H1 (cell line): ENCODE measurements around the gene SPEF2. TPM values are rescaled to one million over a fixed set of nuclear protein-coding genes. Genes with fewer than 3 reads are reported as not detected.

ENCODE experiments used
- ASH2L ChIP-seq: fragments of 200-600, 300-600 bp; sonication (generic); IDR thresholded peaks from one replicate; pipeline ENCODE4 v1.7.1; 2017; ENCODE audit warnings: low read length
- CBX5 ChIP-seq: fragments of 300-800, 300-1000 bp; sonication (generic); IDR thresholded peaks from 2 replicates; pipeline ENCODE4 v1.7.1; 2016; ENCODE audit warnings: antibody characterized with exemption, low read length, low read depth
- CEBPB ChIP-seq: IDR thresholded peaks from 2 replicates; pipeline ENCODE4 v1.6.1; 2012; ENCODE audit warnings: low read depth, low read length
- GTF2F1 ChIP-seq: IDR thresholded peaks from 2 replicates; pipeline ENCODE4 v1.6.1; 2012; ENCODE audit warnings: low read depth, low read length, improper control_type of control experiment, borderline replicate concordance
- HDAC2 ChIP-seq, 2 experiments: fragments of 300-600 bp in 1 of 2; sonication (generic) in 1 of 2; IDR thresholded peaks; 2 replicates each; pipeline ENCODE4 v1.6.1; 2011 to 2012; ENCODE audit warnings: low read depth in 2 of 2, low read length in 2 of 2, mild to moderate bottlenecking in 2 of 2, moderate library complexity in 2 of 2, borderline replicate concordance in 1 of 2, inconsistent platforms in 1 of 2
- JUN ChIP-seq: IDR thresholded peaks from 2 replicates; pipeline ENCODE4 v1.6.1; 2011; ENCODE audit warnings: low read depth, mild to moderate bottlenecking, improper control_type of control experiment, low read length
- MAFK ChIP-seq: IDR thresholded peaks from 2 replicates; pipeline ENCODE4 v1.6.1; 2012; ENCODE audit warnings: low read depth, mild to moderate bottlenecking, improper control_type of control experiment, low read length
- POU5F1 ChIP-seq: IDR thresholded peaks from 2 replicates; pipeline ENCODE4 v1.6.1; 2011; ENCODE audit warnings: low read depth, mild to moderate bottlenecking, low read length, moderate library complexity
- SP2 ChIP-seq: IDR thresholded peaks from 2 replicates; pipeline ENCODE4 v1.6.1; 2012; ENCODE audit warnings: mild to moderate bottlenecking, low read length, inconsistent platforms
- TEAD4 ChIP-seq: IDR thresholded peaks from 2 replicates; pipeline ENCODE4 v1.6.1; 2012; ENCODE audit warnings: low read depth, low read length, inconsistent platforms, mixed read lengths
- polyA plus RNA-seq, 7 experiments: library from polyadenylated mRNA; depleted of rRNA in 3 of 7; stranded (reverse) in 5 of 7; unstranded in 2 of 7; fragments of >200 nt in 5 of 7; fragments of 200-250 nt in 2 of 7; gene quantifications; 1 replicate in 5 of 7; 2 replicates in 1 of 7; 4 replicates in 1 of 7; pipeline versions ENCODE4 v1.2.1 to v1.2.3, GENCODE V29; 2011 to 2013; ENCODE audit warnings: missing spikeins in 2 of 7, mixed read lengths in 2 of 7
- total RNA-seq: library from RNA; stranded (reverse); fragmentation: NEBNext Ultra II Directional; extraction: Animal tissue kit (Norgen Biotek cat#: 25700); gene quantifications from 2 replicates; pipeline ENCODE4 v1.2.1, GENCODE V29; 2021
- TF ChIP-seq, protein P1 (sequence below): fragments of 300-600 bp; sonication (generic); IDR thresholded peaks from 2 replicates; pipeline ENCODE4 v1.7.1; 2012; ENCODE audit warnings: low read length, moderate library complexity, mild to moderate bottlenecking, inconsistent platforms; ENCODE audit not compliant: insufficient replicate concordance

SPEF2 gene
- total and polyA plus RNA-seq, 2 of the 8 experiments (the other 6 are each of a cell fraction or from before 2014, with no cell fraction given) = 0.14 to 0.73 TPM

DNA sequence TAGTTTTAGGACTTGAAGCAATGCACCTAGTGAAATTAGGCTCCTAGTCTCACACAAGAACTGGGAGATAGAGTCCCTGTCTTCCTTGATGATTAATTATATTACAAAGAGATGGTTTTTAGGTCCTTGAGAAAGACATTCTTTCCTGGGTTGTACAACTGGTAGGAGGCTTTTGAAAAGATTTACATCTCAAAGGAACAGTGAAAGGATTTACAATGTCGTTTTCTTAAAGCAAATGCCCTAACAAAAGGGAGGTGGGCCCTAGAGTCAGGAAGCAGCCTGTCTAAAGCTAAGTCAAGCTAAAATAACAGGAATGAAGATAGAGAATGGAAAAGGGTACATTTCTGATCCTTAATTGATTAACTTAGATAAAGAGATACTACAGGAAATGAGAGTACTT lies 136.8 kb downstream of the SPEF2 start (continued):
- TF ChIP-seq, protein P1, sequence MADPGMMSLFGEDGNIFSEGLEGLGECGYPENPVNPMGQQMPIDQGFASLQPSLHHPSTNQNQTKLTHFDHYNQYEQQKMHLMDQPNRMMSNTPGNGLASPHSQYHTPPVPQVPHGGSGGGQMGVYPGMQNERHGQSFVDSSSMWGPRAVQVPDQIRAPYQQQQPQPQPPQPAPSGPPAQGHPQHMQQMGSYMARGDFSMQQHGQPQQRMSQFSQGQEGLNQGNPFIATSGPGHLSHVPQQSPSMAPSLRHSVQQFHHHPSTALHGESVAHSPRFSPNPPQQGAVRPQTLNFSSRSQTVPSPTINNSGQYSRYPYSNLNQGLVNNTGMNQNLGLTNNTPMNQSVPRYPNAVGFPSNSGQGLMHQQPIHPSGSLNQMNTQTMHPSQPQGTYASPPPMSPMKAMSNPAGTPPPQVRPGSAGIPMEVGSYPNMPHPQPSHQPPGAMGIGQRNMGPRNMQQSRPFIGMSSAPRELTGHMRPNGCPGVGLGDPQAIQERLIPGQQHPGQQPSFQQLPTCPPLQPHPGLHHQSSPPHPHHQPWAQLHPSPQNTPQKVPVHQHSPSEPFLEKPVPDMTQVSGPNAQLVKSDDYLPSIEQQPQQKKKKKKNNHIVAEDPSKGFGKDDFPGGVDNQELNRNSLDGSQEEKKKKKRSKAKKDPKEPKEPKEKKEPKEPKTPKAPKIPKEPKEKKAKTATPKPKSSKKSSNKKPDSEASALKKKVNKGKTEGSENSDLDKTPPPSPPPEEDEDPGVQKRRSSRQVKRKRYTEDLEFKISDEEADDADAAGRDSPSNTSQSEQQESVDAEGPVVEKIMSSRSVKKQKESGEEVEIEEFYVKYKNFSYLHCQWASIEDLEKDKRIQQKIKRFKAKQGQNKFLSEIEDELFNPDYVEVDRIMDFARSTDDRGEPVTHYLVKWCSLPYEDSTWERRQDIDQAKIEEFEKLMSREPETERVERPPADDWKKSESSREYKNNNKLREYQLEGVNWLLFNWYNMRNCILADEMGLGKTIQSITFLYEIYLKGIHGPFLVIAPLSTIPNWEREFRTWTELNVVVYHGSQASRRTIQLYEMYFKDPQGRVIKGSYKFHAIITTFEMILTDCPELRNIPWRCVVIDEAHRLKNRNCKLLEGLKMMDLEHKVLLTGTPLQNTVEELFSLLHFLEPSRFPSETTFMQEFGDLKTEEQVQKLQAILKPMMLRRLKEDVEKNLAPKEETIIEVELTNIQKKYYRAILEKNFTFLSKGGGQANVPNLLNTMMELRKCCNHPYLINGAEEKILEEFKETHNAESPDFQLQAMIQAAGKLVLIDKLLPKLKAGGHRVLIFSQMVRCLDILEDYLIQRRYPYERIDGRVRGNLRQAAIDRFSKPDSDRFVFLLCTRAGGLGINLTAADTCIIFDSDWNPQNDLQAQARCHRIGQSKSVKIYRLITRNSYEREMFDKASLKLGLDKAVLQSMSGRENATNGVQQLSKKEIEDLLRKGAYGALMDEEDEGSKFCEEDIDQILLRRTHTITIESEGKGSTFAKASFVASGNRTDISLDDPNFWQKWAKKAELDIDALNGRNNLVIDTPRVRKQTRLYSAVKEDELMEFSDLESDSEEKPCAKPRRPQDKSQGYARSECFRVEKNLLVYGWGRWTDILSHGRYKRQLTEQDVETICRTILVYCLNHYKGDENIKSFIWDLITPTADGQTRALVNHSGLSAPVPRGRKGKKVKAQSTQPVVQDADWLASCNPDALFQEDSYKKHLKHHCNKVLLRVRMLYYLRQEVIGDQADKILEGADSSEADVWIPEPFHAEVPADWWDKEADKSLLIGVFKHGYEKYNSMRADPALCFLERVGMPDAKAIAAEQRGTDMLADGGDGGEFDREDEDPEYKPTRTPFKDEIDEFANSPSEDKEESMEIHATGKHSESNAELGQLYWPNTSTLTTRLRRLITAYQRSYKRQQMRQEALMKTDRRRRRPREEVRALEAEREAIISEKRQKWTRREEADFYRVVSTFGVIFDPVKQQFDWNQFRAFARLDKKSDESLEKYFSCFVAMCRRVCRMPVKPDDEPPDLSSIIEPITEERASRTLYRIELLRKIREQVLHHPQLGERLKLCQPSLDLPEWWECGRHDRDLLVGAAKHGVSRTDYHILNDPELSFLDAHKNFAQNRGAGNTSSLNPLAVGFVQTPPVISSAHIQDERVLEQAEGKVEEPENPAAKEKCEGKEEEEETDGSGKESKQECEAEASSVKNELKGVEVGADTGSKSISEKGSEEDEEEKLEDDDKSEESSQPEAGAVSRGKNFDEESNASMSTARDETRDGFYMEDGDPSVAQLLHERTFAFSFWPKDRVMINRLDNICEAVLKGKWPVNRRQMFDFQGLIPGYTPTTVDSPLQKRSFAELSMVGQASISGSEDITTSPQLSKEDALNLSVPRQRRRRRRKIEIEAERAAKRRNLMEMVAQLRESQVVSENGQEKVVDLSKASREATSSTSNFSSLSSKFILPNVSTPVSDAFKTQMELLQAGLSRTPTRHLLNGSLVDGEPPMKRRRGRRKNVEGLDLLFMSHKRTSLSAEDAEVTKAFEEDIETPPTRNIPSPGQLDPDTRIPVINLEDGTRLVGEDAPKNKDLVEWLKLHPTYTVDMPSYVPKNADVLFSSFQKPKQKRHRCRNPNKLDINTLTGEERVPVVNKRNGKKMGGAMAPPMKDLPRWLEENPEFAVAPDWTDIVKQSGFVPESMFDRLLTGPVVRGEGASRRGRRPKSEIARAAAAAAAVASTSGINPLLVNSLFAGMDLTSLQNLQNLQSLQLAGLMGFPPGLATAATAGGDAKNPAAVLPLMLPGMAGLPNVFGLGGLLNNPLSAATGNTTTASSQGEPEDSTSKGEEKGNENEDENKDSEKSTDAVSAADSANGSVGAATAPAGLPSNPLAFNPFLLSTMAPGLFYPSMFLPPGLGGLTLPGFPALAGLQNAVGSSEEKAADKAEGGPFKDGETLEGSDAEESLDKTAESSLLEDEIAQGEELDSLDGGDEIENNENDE = peak; percentile 57
- TF ChIP-seq JUN (no peak), CEBPB (no peak), MAFK (no peak), SP2 (no peak), CBX5 (no peak), TEAD4 (0 out of 2 replicates have a peak, but pooled peaks have one; percentile 32), ASH2L (no peak), GTF2F1 (no peak), POU5F1 (peak; percentile 49; the same call in 1 of the 2 replicates), HDAC2 (IDR thresholded peaks at IDR 0.05; ENCODE audit: borderline replicate concordance in 1 of 2, low read depth in 2 of 2, low read length in 2 of 2) (peak in 1 of 2 experiments; percentile 32; a peak in 1 of 4 replicates)
- TF ChIP-seq, all 59 proteins: peak for 5
